HL-60 (cell line): ENCODE results near the gene LIMS2.

Source experiments
- CTCF ChIP-seq: IDR thresholded peaks from one replicate; pipeline ENCODE4 v1.5.1; 2011; ENCODE audit warnings: low read length, control low read depth, inconsistent platforms; ENCODE audit not compliant: insufficient read depth
- POLR2AphosphoS5 ChIP-seq: IDR thresholded peaks from 2 replicates; pipeline ENCODE4 v1.6.1; 2012; ENCODE audit warnings: low read depth
- REST ChIP-seq: IDR thresholded peaks from 2 replicates; pipeline ENCODE4 v1.6.1; 2012; ENCODE audit warnings: low read depth; ENCODE audit not compliant: insufficient replicate concordance

DNA sequence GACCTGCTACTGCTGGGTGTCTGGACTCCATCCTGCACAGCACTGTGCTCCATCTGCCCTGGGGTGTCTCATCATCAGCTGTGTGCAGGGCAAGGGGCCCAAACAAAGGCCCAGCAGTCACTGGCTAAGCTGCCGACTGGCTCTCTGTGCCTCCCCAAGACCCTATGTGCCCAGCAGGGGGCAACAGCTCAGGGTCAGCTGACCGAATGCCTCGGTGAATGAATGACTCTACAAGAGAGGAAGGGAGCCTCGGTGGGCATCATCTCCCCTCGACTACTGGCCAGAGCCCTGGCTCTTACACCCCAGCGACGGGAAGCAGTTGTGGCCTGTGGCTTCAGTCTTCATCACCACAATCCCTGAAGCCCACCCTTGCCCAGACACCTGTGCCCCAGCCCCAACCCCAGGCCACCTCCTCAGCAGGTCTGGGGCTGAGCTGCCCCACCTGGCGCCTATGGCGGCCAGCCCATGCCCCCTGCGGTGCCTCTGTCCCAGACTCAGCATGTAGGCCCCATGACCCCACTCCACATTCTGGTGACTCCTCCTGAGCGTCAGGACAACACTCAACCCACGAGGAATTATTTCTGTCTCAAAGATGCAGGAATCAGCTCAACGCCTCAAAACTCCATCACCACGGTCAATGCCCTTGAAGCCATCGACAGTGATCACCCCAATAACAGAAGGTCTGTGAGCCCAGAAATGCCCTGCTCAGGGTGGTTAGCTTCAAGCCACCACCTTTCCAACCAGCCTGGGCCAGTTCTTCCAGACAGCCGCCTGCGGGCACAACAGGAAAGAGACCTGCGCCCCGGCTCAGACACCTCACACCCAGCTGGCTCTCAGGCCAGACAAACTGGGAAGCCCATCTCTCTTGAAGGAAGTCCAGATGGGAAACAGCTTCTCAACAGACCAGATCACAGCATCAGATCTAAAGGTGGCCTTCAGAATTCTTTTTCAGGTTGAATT, 31.0 kb downstream of the LIMS2 start:
- TF ChIP-seq POLR2AphosphoS5: no peak
- TF ChIP-seq CTCF: no peak
- no peak for TF ChIP-seq REST
